ENCODE results near the gene PPP1R14B.

- no peak for TF ChIP-seq CTCF (IDR thresholded peaks at IDR 0.05)
- TF ChIP-seq POLR2A (IDR thresholded peaks at IDR 0.05), result no peak
Observed at GRCh38 chr11:64253043-64253442, 6.3 kb upstream of the PPP1R14B start.
